Stomach (tissue), 4 donors: Measurements from ENCODE around the gene SLC29A2.
"Not testable (repeated sequence)": the region's sequence is repeated elsewhere in the genome, so short reads cannot be mapped to it uniquely, and the experiment has no call there.

Experiments
- EP300 ChIP-seq: sonication (generic); formaldehyde crosslinking; IDR thresholded peaks from one replicate; pipeline ENCODE4 v1.6.1; 2017; ENCODE audit warnings: antibody characterized with exemption
- POLR2A ChIP-seq, 4 donors: fragments of 450-650 bp; IDR thresholded peaks; one replicate each; pipeline ENCODE4 v1.6.1; 2016; ENCODE audit warnings: antibody characterized with exemption in 4 of 4, control low read depth in 2 of 4, mild to moderate bottlenecking in 1 of 4, moderate library complexity in 1 of 4
- POLR2AphosphoS5 ChIP-seq, 3 donors: sonication (generic); formaldehyde crosslinking; IDR thresholded peaks; one replicate each; pipeline ENCODE4 v1.6.1; 2016; ENCODE audit warnings: antibody characterized with exemption in 3 of 3
- TF ChIP-seq, protein P1 (sequence below), 7 experiments: fragments of 450-650 bp in 4 of 7; fragments of 200-600 bp in 3 of 7; sonication (generic) in 3 of 7; IDR thresholded peaks; one replicate each; pipeline ENCODE4 v1.5.1; 2016 to 2019; ENCODE audit warnings: antibody characterized with exemption in 7 of 7, control low read depth in 2 of 7, mild to moderate bottlenecking in 1 of 7

DNA sequence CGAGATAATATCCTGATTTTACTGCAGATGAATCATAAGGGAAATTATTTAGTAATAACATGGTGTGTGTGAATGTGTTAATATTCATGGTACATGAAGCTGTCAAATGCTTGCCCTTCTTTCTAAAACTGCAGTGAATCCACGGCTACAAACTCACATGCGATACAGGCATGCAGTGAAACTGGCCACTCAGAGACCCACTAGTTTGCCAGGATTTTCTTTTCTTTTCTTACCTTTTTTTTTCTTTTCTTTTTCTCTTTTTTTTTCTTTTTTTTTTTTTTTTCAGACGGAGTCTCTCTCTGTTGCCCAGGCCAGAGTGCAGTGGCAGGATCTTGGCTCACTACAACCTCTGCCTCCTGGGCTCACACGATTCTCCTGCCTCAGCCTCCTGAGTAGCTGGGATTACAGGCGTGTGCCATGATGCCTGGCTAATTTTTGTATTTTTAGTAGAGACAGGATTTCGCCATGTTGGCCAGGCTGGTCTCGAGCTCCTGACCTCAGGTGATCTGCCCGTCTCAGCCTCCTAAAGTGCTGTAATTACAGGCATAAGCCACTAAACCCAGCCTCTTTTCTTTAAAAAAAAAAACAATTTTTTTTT lies 2.2 kb upstream of the SLC29A2 start:
- TF ChIP-seq, protein P1, sequence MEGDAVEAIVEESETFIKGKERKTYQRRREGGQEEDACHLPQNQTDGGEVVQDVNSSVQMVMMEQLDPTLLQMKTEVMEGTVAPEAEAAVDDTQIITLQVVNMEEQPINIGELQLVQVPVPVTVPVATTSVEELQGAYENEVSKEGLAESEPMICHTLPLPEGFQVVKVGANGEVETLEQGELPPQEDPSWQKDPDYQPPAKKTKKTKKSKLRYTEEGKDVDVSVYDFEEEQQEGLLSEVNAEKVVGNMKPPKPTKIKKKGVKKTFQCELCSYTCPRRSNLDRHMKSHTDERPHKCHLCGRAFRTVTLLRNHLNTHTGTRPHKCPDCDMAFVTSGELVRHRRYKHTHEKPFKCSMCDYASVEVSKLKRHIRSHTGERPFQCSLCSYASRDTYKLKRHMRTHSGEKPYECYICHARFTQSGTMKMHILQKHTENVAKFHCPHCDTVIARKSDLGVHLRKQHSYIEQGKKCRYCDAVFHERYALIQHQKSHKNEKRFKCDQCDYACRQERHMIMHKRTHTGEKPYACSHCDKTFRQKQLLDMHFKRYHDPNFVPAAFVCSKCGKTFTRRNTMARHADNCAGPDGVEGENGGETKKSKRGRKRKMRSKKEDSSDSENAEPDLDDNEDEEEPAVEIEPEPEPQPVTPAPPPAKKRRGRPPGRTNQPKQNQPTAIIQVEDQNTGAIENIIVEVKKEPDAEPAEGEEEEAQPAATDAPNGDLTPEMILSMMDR (IDR thresholded peaks at IDR 0.05) = not testable (repeated sequence)
- not testable (repeated sequence) for TF ChIP-seq POLR2AphosphoS5 (IDR thresholded peaks at IDR 0.05); POLR2A (IDR thresholded peaks at IDR 0.05); EP300
